Fibroblast of lung (primary cell): ENCODE measurements around the gene TXK.

Experiments used
- EZH2 ChIP-seq: IDR thresholded peaks from 2 replicates; pipeline ENCODE4 v1.5.1; 2012; ENCODE audit warnings: low read length, control low read depth, mild to moderate bottlenecking; ENCODE audit errors: missing control alignments
- TF ChIP-seq, protein P1 (sequence below), 2 donors: IDR thresholded peaks in 1 of 2; conservative IDR thresholded peaks in 1 of 2; 1 replicate in 1 of 2; 2 replicates in 1 of 2; pipeline ENCODE4 v1.5.1; 2011 to 2012; ENCODE audit warnings: low read length in 2 of 2, control low read depth in 1 of 2, inconsistent platforms in 1 of 2, low read depth in 1 of 2, mild to moderate bottlenecking in 1 of 2

DNA sequence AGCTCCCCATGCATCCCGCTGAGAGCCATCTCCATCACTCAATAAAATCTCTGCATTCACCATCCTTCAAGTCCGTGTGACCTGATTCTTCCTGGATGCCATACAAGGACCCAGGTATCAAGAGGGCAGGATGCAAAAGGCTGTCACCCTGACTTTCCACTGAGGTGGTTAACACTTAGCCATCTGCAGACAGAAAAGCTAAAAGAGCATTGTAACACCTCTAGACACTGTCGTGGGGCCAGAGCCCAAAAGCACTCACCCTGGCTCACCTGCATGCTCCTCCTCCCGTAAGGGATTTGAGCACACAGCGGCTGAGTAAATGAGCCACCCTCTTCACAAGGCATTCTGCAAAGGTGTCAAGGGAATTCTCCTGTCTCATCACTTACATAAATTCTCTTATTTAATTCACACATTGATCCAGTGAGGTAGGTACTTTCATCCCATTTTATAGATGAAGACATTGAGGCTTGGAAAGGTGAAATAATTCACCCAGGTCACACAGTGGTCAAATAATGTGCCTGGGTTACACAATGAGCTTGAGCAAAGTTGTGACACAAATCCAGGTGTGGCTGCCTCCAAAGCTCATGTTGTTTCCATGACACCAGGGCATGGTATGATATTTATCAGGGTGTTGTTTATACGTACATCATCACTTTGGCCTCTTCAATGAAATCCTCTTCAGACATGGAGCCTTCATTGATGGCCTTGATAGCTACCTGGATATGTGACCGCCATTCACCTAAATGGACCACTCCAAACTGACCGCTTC, 48.0 kb downstream of the TXK start:
- TF ChIP-seq, protein P1, sequence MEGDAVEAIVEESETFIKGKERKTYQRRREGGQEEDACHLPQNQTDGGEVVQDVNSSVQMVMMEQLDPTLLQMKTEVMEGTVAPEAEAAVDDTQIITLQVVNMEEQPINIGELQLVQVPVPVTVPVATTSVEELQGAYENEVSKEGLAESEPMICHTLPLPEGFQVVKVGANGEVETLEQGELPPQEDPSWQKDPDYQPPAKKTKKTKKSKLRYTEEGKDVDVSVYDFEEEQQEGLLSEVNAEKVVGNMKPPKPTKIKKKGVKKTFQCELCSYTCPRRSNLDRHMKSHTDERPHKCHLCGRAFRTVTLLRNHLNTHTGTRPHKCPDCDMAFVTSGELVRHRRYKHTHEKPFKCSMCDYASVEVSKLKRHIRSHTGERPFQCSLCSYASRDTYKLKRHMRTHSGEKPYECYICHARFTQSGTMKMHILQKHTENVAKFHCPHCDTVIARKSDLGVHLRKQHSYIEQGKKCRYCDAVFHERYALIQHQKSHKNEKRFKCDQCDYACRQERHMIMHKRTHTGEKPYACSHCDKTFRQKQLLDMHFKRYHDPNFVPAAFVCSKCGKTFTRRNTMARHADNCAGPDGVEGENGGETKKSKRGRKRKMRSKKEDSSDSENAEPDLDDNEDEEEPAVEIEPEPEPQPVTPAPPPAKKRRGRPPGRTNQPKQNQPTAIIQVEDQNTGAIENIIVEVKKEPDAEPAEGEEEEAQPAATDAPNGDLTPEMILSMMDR (conservative IDR thresholded peaks at IDR 0.05 in 1 of 2, IDR thresholded peaks at IDR 0.05 in 1 of 2; ENCODE audit: low read depth in 1 of 2, low read length in 2 of 2) = no peak
- no peak for TF ChIP-seq EZH2
